ENCODE results near the gene MYOM1. TPM values are rescaled to one million over a fixed set of nuclear protein-coding genes. Genes with fewer than 3 reads are reported as not detected.

Gene MYOM1
- total RNA-seq, 1 experiment from 2014 or later, result 0.92 TPM

DNA sequence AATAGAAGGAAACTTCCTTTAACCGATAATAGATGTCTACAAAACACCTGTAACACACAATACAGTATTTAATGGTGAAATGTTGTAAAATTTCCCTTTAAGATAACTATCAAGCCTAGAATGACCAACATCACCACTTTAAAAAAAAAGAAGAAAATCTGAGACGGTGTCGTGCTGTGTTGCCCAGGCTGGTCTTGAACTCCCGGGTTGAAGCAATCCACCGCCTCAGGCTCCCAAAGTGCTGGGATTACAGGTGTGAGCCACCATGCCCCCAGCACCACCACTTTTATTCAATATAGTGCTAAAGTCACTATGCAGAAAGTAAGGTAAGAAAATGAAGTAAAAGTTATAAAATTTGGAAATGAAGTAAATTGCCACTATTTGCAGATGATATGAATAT, 96.9 kb downstream of the MYOM1 start:
- intact Hi-C loops (cut with micrococcal nuclease; ENCODE audit: unreplicated experiment), result no loop called here
- no peak for DNase-seq (ENCODE audit: low read depth, low spot score)

DNA sequence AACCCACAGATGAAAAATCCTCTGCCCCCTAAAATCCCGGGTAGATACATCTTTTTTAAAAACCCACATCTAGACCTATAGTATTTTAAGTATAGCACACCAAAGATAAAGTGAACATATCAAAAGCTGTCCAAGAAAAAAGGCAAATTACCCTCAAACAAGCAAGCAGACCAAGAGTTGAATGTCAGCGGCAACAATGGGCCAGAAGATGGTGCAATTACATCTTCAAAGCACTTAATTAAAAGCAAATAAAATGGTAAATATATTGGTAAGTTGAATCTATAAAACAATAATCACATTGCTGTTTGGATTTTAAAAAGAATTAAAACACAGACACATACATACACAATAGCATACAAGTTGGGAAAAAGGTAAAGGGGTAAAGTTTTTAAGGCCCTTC, 98.5 kb downstream of the MYOM1 start:
- H3K9me3 ChIP-seq (ENCODE audit: control insufficient read depth, insufficient read depth, low read depth, low read length), result no peaks in the 10 kb centered on the region
- TF ChIP-seq TCF7L2 (IDR thresholded peaks at IDR 0.05; ENCODE audit: low read depth, low read length) (no peak), SIN3A (IDR thresholded peaks at IDR 0.05; ENCODE audit: borderline replicate concordance, insufficient read depth, low read depth, low read length) (no peak), POLR2AphosphoS5 (IDR thresholded peaks at IDR 0.05; ENCODE audit: low read depth, low read length) (no peak)
- TF ChIP-seq, protein P1, sequence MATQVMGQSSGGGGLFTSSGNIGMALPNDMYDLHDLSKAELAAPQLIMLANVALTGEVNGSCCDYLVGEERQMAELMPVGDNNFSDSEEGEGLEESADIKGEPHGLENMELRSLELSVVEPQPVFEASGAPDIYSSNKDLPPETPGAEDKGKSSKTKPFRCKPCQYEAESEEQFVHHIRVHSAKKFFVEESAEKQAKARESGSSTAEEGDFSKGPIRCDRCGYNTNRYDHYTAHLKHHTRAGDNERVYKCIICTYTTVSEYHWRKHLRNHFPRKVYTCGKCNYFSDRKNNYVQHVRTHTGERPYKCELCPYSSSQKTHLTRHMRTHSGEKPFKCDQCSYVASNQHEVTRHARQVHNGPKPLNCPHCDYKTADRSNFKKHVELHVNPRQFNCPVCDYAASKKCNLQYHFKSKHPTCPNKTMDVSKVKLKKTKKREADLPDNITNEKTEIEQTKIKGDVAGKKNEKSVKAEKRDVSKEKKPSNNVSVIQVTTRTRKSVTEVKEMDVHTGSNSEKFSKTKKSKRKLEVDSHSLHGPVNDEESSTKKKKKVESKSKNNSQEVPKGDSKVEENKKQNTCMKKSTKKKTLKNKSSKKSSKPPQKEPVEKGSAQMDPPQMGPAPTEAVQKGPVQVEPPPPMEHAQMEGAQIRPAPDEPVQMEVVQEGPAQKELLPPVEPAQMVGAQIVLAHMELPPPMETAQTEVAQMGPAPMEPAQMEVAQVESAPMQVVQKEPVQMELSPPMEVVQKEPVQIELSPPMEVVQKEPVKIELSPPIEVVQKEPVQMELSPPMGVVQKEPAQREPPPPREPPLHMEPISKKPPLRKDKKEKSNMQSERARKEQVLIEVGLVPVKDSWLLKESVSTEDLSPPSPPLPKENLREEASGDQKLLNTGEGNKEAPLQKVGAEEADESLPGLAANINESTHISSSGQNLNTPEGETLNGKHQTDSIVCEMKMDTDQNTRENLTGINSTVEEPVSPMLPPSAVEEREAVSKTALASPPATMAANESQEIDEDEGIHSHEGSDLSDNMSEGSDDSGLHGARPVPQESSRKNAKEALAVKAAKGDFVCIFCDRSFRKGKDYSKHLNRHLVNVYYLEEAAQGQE (IDR thresholded peaks at IDR 0.05; ENCODE audit: insufficient read depth in 1 of 2, low read depth in 2 of 2, low read length in 1 of 2), result no peak
- TF ChIP-seq, protein P2, sequence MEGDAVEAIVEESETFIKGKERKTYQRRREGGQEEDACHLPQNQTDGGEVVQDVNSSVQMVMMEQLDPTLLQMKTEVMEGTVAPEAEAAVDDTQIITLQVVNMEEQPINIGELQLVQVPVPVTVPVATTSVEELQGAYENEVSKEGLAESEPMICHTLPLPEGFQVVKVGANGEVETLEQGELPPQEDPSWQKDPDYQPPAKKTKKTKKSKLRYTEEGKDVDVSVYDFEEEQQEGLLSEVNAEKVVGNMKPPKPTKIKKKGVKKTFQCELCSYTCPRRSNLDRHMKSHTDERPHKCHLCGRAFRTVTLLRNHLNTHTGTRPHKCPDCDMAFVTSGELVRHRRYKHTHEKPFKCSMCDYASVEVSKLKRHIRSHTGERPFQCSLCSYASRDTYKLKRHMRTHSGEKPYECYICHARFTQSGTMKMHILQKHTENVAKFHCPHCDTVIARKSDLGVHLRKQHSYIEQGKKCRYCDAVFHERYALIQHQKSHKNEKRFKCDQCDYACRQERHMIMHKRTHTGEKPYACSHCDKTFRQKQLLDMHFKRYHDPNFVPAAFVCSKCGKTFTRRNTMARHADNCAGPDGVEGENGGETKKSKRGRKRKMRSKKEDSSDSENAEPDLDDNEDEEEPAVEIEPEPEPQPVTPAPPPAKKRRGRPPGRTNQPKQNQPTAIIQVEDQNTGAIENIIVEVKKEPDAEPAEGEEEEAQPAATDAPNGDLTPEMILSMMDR (IDR thresholded peaks at IDR 0.05), result no peak; the same call in 1 of the 2 replicates
- intact Hi-C loops (cut with micrococcal nuclease; ENCODE audit: unreplicated experiment), result no loop called here
- H3K27me3 ChIP-seq (ENCODE audit: control insufficient read depth, insufficient read depth, low read length), result no peaks in the 10 kb centered on the region
- DNase-seq (ENCODE audit: low read depth, low spot score) (no peak), ATAC-seq (no peak)
- H3K4me3 ChIP-seq (ENCODE audit: low read depth in 2 of 2, low read length in 2 of 2), result no peak overlapping the region
- CTCF ChIA-PET, result no interaction called here
- in situ Hi-C loops (cut with HindIII; ENCODE audit: low pct_unique_long_range_greater_than_20kb, low sequenced_read_pairs), result no loop called here
- H3K27ac ChIP-seq (ENCODE audit: low read length), result no peak overlapping the region
- no TSS peak for BruUV-seq (replicated peaks)
- POLR2A ChIA-PET, result no interaction called here
- H3K4me1 ChIP-seq (ENCODE audit: control insufficient read depth, insufficient read depth, low read length), result no peaks in the 10 kb centered on the region
- no peaks in the 10 kb centered on the region for H3K36me3 ChIP-seq (ENCODE audit: control insufficient read depth, insufficient read depth, low read length)

More for the DNA sequence above, 96.9 kb downstream of the MYOM1 start:
- CTCF ChIA-PET, result no interaction called here
- Histone ChIP-seq H3K9me3 (ENCODE audit: control insufficient read depth, insufficient read depth, low read depth, low read length) (no peaks in the 10 kb centered on the region), H3K27me3 (ENCODE audit: control insufficient read depth, insufficient read depth, low read length) (no peaks in the 10 kb centered on the region), H3K27ac (ENCODE audit: low read length) (no peak overlapping the region), H3K36me3 (ENCODE audit: control insufficient read depth, insufficient read depth, low read length) (no peaks in the 10 kb centered on the region), H3K4me3 (ENCODE audit: low read depth in 2 of 2, low read length in 2 of 2) (no peak overlapping the region), H3K4me1 (ENCODE audit: control insufficient read depth, insufficient read depth, low read length) (no peaks in the 10 kb centered on the region)
- POLR2A ChIA-PET, result no interaction called here
- ATAC-seq, result no peak
- no TSS peak for BruUV-seq (replicated peaks)
- TF ChIP-seq TCF7L2 (IDR thresholded peaks at IDR 0.05; ENCODE audit: low read depth, low read length), result no peak
- no peak for TF ChIP-seq POLR2AphosphoS5 (IDR thresholded peaks at IDR 0.05; ENCODE audit: low read depth, low read length)
- TF ChIP-seq, protein P1 (IDR thresholded peaks at IDR 0.05; ENCODE audit: insufficient read depth in 1 of 2, low read depth in 2 of 2, low read length in 1 of 2), result no peak
- TF ChIP-seq, protein P2 (IDR thresholded peaks at IDR 0.05), result no peak
- TF ChIP-seq SIN3A (IDR thresholded peaks at IDR 0.05; ENCODE audit: borderline replicate concordance, insufficient read depth, low read depth, low read length), result no peak
- in situ Hi-C loops (cut with HindIII; ENCODE audit: low pct_unique_long_range_greater_than_20kb, low sequenced_read_pairs), result no loop called here
